GM12874 (cell line): ENCODE measurements around the gene KIR3DL3.

Experiments
- CTCF ChIP-seq: IDR thresholded peaks from 2 replicates; pipeline ENCODE4 v1.5.1; 2011; ENCODE audit warnings: low read depth, mild to moderate bottlenecking, control low read depth, low read length, moderate library complexity; ENCODE audit not compliant: insufficient read depth

The KIR3DL3 gene

GRCh38 chr19:54724142-54724541 lies at the start of gene KIR3DL3:
TSS of gene KIR3DL3 (plus strand) at chr19:54724442. CDS start at chr19:54724497, 55 bp downstream.
- TF ChIP-seq CTCF: no peak

- peak; percentile 70 for TF ChIP-seq CTCF
Measured at GRCh38 chr19:54676210-54676834, 47.9 kb upstream of the KIR3DL3 start.

- TF ChIP-seq CTCF: no peak
Measured at GRCh38 chr19:54677217-54677616, 47.0 kb upstream of the KIR3DL3 start.

- no peak for TF ChIP-seq CTCF
Measured at GRCh38 chr19:54682306-54682856, 41.9 kb upstream of the KIR3DL3 start.

- no peak for TF ChIP-seq CTCF
Measured at GRCh38 chr19:54684527-54684926, 39.7 kb upstream of the KIR3DL3 start.

DNA sequence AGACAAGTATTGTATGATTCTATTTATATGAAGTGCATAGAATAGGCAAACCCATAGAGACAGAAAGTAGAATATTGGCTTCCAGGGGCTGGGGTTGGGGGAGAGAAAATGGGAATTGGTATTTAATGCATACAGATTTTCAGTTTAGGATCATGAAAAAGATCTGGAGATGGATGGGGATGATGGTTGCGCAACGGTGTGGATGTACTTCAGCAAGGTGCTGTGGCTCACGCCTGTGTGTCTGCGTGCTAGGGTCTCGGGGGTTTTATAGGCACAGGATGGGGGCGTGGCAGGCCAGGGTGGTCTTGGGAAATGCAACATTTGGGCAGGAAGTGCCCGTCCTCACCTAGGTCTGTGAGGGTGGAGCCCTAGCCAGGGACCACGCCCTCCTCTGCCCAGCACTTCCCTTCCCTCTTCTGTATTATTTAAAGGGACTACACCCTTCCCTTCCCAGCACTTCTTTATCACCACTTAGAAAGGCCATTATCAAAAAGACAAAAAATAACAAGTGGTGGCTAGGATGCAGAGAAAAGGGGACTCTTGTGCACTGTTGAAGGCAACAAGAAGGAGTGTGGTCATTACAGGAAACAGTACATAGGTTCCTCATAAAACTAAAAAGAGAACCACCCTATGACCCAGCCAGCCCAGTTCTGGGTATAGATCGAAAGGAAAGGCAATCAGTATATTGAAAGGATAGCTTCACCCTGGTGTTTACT lies 32.5 kb upstream of the KIR3DL3 start:
- no peak for TF ChIP-seq CTCF

DNA sequence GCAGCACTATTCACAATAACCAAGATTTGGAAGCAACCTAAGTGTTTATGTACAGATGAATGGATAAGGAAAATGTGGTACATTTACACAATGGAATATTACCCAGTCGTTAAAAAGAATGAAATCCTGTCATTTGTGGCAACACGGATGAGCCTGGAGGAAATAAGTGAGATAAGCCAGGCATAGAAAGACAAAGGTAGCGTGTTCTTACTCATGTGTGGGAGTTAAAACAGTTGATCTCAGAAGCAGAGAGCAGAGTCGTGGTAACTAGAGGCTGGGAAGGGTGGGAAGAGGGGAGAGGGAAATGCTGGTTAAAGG lies 32.0 kb upstream of the KIR3DL3 start:
- no peak for TF ChIP-seq CTCF
